DOHH2 (cell line): Measurements from ENCODE around the gene MPPED2.

Experiments used
- H3F3A ChIP-seq: fragments of 200-600 bp; sonication (generic), shearing (Covaris generic); 2 replicates; pipeline ENCODE4 v1.6.0; 2016; ENCODE audit warnings: antibody characterized with exemption, mild to moderate bottlenecking; ENCODE audit not compliant: control insufficient read depth, insufficient read depth
- H3K27ac ChIP-seq: fragments of 200-600 bp; sonication (generic); 2 replicates; pipeline ENCODE4 v1.5.1; 2014; ENCODE audit warnings: low read depth, mild to moderate bottlenecking, low read length, moderate library complexity
- H3K27me3 ChIP-seq: fragments of 200-600 bp; sonication (generic); 2 replicates; pipeline ENCODE4 v1.6.1; 2014; ENCODE audit warnings: mild to moderate bottlenecking, low read length, mixed read lengths; ENCODE audit not compliant: control insufficient read depth
- H3K36me3 ChIP-seq: fragments of 200-600 bp; sonication (generic); 2 replicates; pipeline ENCODE4 v1.6.1; 2014; ENCODE audit warnings: mild to moderate bottlenecking, low read length, moderate library complexity, mixed read lengths; ENCODE audit not compliant: control insufficient read depth
- H3K4me1 ChIP-seq: fragments of 200-600 bp; sonication (generic); 2 replicates; pipeline ENCODE4 v1.6.1; 2014; ENCODE audit warnings: mild to moderate bottlenecking, low read length, mixed read lengths; ENCODE audit not compliant: control insufficient read depth
- H3K4me2 ChIP-seq: fragments of 200-600 bp; sonication (generic); 2 replicates; pipeline ENCODE4 v1.6.0; 2014; ENCODE audit warnings: mild to moderate bottlenecking, low read length, moderate library complexity
- H3K4me3 ChIP-seq: fragments of 200-600 bp; sonication (generic); 2 replicates; pipeline ENCODE4 v1.5.1; 2014; ENCODE audit warnings: mild to moderate bottlenecking, low read length, mixed read lengths
- H3K79me2 ChIP-seq: fragments of 200-600 bp; sonication (generic); 2 replicates; pipeline ENCODE4 v1.6.1; 2014; ENCODE audit warnings: mild to moderate bottlenecking, low read length, mixed read lengths; ENCODE audit not compliant: control insufficient read depth
- H3K9me2 ChIP-seq: fragments of 200-600 bp; sonication (generic); replicated peaks from 2 replicates; pipeline ENCODE4 v1.6.1; 2014; ENCODE audit warnings: mild to moderate bottlenecking, low read length, mixed read lengths; ENCODE audit not compliant: control insufficient read depth
- H3K9me3 ChIP-seq: fragments of 200-600 bp; sonication (generic); 2 replicates; pipeline ENCODE4 v1.6.1; 2014; ENCODE audit warnings: antibody characterized with exemption, low read length, mixed read lengths; ENCODE audit not compliant: control insufficient read depth, insufficient read depth
- H4K20me1 ChIP-seq: fragments of 200-600 bp; sonication (generic); 2 replicates; pipeline ENCODE4 v1.6.0; 2014; ENCODE audit warnings: low read depth, mild to moderate bottlenecking, antibody characterized with exemption, low read length, moderate library complexity; ENCODE audit not compliant: control insufficient read depth, insufficient read depth
- EZH2phosphoT487 ChIP-seq: fragments of 200-600 bp; sonication (generic); IDR thresholded peaks from 2 replicates; pipeline ENCODE4 v1.6.1; 2017; ENCODE audit warnings: borderline replicate concordance, mild to moderate bottlenecking, antibody characterized with exemption, low read length, moderate library complexity, mixed read lengths
- TF ChIP-seq, protein P1 (sequence below): fragments of 200-600 bp; sonication (generic); IDR thresholded peaks from one replicate; pipeline ENCODE4 v1.5.1; 2014; ENCODE audit warnings: antibody characterized with exemption, mild to moderate bottlenecking, low read depth, low read length; ENCODE audit not compliant: poor library complexity, severe bottlenecking

The MPPED2 gene

DNA sequence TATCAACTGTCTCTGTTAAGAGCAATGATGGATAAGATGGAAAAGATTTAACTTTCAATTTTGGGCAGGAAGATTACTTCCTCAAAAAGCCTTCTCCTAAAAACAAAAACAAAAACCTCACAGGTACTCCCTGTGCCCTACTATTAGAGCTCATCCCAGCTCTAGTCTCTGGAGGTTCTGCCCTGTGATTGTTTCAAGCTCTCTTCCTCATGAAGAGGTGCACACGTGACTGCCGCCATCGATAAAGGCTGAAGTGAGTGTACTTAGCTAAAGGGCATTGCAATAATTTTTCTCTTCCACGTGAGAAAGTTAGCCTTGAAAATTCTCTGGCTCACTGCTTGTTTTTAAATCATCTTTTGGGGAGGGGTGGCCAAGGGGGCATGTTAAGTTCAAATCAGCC lies 36.6 kb downstream of the MPPED2 start:
- H3K79me2 ChIP-seq, result no peaks in the 10 kb centered on the region
- no peaks in the 10 kb centered on the region for H3K36me3 ChIP-seq
- H3K4me1 ChIP-seq, result no peaks in the 10 kb centered on the region
- no peak overlapping the region for H3K4me2 ChIP-seq
- H3K9me2 ChIP-seq, result no peaks in the 10 kb centered on the region
- no peaks in the 10 kb centered on the region for H4K20me1 ChIP-seq
- no peaks in the 10 kb centered on the region for H3K27me3 ChIP-seq
- H3F3A ChIP-seq, result no peaks in the 10 kb centered on the region
- no peak overlapping the region for H3K4me3 ChIP-seq
- H3K9me3 ChIP-seq, result no peaks in the 10 kb centered on the region
- no peak overlapping the region for H3K27ac ChIP-seq
- TF ChIP-seq, protein P1, sequence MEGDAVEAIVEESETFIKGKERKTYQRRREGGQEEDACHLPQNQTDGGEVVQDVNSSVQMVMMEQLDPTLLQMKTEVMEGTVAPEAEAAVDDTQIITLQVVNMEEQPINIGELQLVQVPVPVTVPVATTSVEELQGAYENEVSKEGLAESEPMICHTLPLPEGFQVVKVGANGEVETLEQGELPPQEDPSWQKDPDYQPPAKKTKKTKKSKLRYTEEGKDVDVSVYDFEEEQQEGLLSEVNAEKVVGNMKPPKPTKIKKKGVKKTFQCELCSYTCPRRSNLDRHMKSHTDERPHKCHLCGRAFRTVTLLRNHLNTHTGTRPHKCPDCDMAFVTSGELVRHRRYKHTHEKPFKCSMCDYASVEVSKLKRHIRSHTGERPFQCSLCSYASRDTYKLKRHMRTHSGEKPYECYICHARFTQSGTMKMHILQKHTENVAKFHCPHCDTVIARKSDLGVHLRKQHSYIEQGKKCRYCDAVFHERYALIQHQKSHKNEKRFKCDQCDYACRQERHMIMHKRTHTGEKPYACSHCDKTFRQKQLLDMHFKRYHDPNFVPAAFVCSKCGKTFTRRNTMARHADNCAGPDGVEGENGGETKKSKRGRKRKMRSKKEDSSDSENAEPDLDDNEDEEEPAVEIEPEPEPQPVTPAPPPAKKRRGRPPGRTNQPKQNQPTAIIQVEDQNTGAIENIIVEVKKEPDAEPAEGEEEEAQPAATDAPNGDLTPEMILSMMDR, result no peak
- no peak for TF ChIP-seq EZH2phosphoT487

DNA sequence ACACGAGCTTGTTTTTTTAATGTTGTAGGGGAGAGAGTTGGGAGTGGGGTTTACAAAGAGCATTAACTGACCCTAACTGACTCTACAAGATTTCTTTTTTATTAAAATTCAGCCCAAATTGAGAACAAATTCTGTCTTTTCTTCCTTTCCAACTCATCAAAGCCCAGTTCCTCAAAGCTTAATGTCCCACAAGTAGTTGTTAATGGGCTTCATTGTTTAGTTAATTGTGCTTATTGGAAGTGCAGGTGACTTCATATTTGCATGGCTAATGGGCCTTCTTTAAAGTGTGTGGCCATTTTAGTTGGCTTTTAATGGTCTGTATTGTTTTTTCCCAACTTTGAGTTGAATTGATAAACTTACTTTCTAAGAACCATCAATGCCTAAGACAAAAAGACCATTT lies 39.8 kb downstream of the MPPED2 start:
- H3F3A ChIP-seq, result no peaks in the 10 kb centered on the region
- no peaks in the 10 kb centered on the region for H4K20me1 ChIP-seq
- H3K4me2 ChIP-seq, result no peak overlapping the region
- H3K36me3 ChIP-seq, result no peaks in the 10 kb centered on the region
- no peaks in the 10 kb centered on the region for H3K79me2 ChIP-seq
- H3K27me3 ChIP-seq, result no peaks in the 10 kb centered on the region
- H3K9me2 ChIP-seq, result no peaks in the 10 kb centered on the region
- no peak overlapping the region for H3K4me3 ChIP-seq
- H3K4me1 ChIP-seq, result no peaks in the 10 kb centered on the region
- H3K9me3 ChIP-seq, result no peaks in the 10 kb centered on the region
- H3K27ac ChIP-seq, result no peak overlapping the region
- TF ChIP-seq, protein P1, result no peak
- TF ChIP-seq EZH2phosphoT487, result no peak

DNA sequence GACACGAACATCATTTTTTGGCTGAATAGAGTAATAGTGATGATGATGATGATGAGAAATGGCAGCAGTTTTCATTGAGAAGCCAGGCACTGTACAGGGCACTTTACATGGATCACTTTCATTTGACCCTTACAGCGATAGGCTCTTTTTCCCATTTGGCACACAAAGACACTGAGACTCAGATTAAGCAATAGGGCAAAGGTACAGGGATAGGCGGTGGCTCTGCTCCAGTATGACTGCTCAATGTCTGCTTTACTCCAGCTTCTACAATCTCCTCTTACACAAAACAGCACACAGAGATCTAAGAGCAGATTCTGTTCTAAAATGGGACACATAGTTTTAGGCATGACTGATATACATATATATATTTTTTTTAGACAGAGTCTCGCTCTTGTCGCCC lies 40.6 kb downstream of the MPPED2 start:
- H3K36me3 ChIP-seq, result no peaks in the 10 kb centered on the region
- no peak overlapping the region for H3K4me3 ChIP-seq
- no peaks in the 10 kb centered on the region for H4K20me1 ChIP-seq

More for the DNA sequence above, 40.6 kb downstream of the MPPED2 start:
- TF ChIP-seq EZH2phosphoT487, result no peak
- TF ChIP-seq, protein P1, result no peak
- no peaks in the 10 kb centered on the region for H3K4me1 ChIP-seq
- no peak overlapping the region for H3K4me2 ChIP-seq
- H3K27ac ChIP-seq, result no peak overlapping the region
- H3K27me3 ChIP-seq, result no peaks in the 10 kb centered on the region
- H3K9me3 ChIP-seq, result no peaks in the 10 kb centered on the region
- H3K9me2 ChIP-seq, result no peaks in the 10 kb centered on the region
- H3K79me2 ChIP-seq, result no peaks in the 10 kb centered on the region
- H3F3A ChIP-seq, result no peaks in the 10 kb centered on the region
